ENCODE measurements around the gene CXCL11. TPM values are rescaled to one million over a fixed set of nuclear protein-coding genes. Genes with fewer than 3 reads are reported as not detected.

The CXCL11 gene
- total and polyA plus RNA-seq, 9 donors = 0.18 to 1.1 (median 0.57) TPM; not detected in 6

GRCh38 chr4:76059750-76060149 is 23.9 kb upstream of the CXCL11 start:
- 75 to 84% (median 77%) methylated on average over 1 of the region's 1 CpG for WGBS, 3 donors
- no peak for DNase-seq

GRCh38 chr4:76058888-76059426 is 23.1 kb upstream of the CXCL11 start:
- no peaks in the 10 kb centered on the region for H3K4me1 ChIP-seq (ENCODE audit: insufficient read depth)
- 21 to 46% (median 26%) methylated on average over 3 of the region's 3 CpGs for WGBS, 3 donors
- intact Hi-C loops (cut with DNase I) = no loop called here
- H3K4me3 ChIP-seq = no peak overlapping the region
- H3K36me3 ChIP-seq = no peaks in the 10 kb centered on the region
- H3K27me3 ChIP-seq = no peaks in the 10 kb centered on the region
- TF ChIP-seq, protein P1, sequence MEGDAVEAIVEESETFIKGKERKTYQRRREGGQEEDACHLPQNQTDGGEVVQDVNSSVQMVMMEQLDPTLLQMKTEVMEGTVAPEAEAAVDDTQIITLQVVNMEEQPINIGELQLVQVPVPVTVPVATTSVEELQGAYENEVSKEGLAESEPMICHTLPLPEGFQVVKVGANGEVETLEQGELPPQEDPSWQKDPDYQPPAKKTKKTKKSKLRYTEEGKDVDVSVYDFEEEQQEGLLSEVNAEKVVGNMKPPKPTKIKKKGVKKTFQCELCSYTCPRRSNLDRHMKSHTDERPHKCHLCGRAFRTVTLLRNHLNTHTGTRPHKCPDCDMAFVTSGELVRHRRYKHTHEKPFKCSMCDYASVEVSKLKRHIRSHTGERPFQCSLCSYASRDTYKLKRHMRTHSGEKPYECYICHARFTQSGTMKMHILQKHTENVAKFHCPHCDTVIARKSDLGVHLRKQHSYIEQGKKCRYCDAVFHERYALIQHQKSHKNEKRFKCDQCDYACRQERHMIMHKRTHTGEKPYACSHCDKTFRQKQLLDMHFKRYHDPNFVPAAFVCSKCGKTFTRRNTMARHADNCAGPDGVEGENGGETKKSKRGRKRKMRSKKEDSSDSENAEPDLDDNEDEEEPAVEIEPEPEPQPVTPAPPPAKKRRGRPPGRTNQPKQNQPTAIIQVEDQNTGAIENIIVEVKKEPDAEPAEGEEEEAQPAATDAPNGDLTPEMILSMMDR (IDR thresholded peaks at IDR 0.05) = no peak
- TF ChIP-seq POLR2A (IDR thresholded peaks at IDR 0.05) (no peak), EP300 (IDR thresholded peaks at IDR 0.05) (no peak)
- no peak overlapping the region for H3K27ac ChIP-seq
- DNase-seq = no peak
- no peaks in the 10 kb centered on the region for H3K9me3 ChIP-seq

More at GRCh38 chr4:76059750-76060149, 23.9 kb upstream of the CXCL11 start:
- Histone ChIP-seq H3K27ac (no peak overlapping the region), H3K27me3 (no peaks in the 10 kb centered on the region), H3K36me3 (no peaks in the 10 kb centered on the region), H3K4me3 (no peak overlapping the region), H3K4me1 (ENCODE audit: insufficient read depth) (no peaks in the 10 kb centered on the region), H3K9me3 (no peaks in the 10 kb centered on the region)
- TF ChIP-seq POLR2A (IDR thresholded peaks at IDR 0.05) = no peak
- no peak for TF ChIP-seq EP300 (IDR thresholded peaks at IDR 0.05)
- TF ChIP-seq, protein P1 (IDR thresholded peaks at IDR 0.05) = no peak
- intact Hi-C loops (cut with DNase I) = loop anchor here in 1 of 4 donors (10.0 kb wide), 1 partner anchor 65 kb away; the partner anchor contains the start of gene SDAD1

- DNase-seq = no peak
- Histone ChIP-seq H3K27ac (no peak overlapping the region), H3K4me1 (ENCODE audit: insufficient read depth) (no peaks in the 10 kb centered on the region), H3K9me3 (no peaks in the 10 kb centered on the region), H3K4me3 (no peak overlapping the region), H3K36me3 (no peaks in the 10 kb centered on the region), H3K27me3 (no peaks in the 10 kb centered on the region)
- intact Hi-C loops (cut with DNase I) = no loop called here
- TF ChIP-seq POLR2A (IDR thresholded peaks at IDR 0.05) = no peak
- TF ChIP-seq EP300 (IDR thresholded peaks at IDR 0.05) = no peak
- TF ChIP-seq, protein P1 (IDR thresholded peaks at IDR 0.05) = no peak
These were observed 22.4 kb upstream of the CXCL11 start for GRCh38 chr4:76058302-76058701.

GRCh38 chr4:76055421-76055820 is 19.6 kb upstream of the CXCL11 start:
- H3K27ac ChIP-seq = no peak overlapping the region
- no peak for TF ChIP-seq POLR2A (IDR thresholded peaks at IDR 0.05)
- TF ChIP-seq, protein P1 (IDR thresholded peaks at IDR 0.05) = no peak
- TF ChIP-seq EP300 (IDR thresholded peaks at IDR 0.05) = no peak
- H3K4me1 ChIP-seq (ENCODE audit: insufficient read depth) = no peaks in the 10 kb centered on the region
- no peak overlapping the region for H3K4me3 ChIP-seq
- DNase-seq = no peak
- H3K36me3 ChIP-seq = no peaks in the 10 kb centered on the region
- intact Hi-C loops (cut with DNase I) = no loop called here
- no peaks in the 10 kb centered on the region for H3K9me3 ChIP-seq
- WGBS, 3 donors = 16 to 28% (median 20%) methylated on average over 2 of the region's 2 CpGs
- H3K27me3 ChIP-seq = no peaks in the 10 kb centered on the region
